ENCODE results near the gene C1QTNF9. TPM values are rescaled to one million over a fixed set of nuclear protein-coding genes. Genes with fewer than 3 reads are reported as not detected.
"Not testable (repeated sequence)": the region's sequence is repeated elsewhere in the genome, so short reads cannot be mapped to it uniquely, and the experiment has no call there.

C1QTNF9 gene
- total RNA-seq, 1 donor from 2014 or later = not detected

- DNase-seq (ENCODE audit: low read depth, low spot score) = no peak
Measured at GRCh38 chr13:24360106-24360505, 50.7 kb downstream of the C1QTNF9 start.

DNA sequence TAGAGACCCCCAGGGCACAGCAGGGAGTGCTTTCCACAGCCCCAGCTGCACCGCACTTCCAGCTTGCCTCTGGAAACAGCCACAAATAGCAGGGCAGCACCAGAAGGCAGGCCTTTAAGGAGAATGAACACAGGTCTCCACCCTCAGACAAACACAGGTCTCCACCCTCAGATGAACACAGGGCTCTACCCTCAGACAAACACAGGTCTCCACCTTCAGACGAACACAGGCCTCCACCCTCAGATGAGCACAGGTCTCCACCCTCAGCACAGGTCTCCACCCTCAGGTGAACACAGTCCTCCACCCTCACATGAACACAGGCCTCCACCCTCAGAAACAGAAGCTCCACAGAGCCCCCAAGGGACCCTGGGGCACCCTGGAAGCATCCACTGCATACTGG is 51.7 kb downstream of the C1QTNF9 start:
- no peak for DNase-seq (ENCODE audit: low read depth, low spot score)

- no peak for DNase-seq (ENCODE audit: low read depth, low spot score)
Measured at GRCh38 chr13:24361852-24362366, 52.5 kb downstream of the C1QTNF9 start.

DNA sequence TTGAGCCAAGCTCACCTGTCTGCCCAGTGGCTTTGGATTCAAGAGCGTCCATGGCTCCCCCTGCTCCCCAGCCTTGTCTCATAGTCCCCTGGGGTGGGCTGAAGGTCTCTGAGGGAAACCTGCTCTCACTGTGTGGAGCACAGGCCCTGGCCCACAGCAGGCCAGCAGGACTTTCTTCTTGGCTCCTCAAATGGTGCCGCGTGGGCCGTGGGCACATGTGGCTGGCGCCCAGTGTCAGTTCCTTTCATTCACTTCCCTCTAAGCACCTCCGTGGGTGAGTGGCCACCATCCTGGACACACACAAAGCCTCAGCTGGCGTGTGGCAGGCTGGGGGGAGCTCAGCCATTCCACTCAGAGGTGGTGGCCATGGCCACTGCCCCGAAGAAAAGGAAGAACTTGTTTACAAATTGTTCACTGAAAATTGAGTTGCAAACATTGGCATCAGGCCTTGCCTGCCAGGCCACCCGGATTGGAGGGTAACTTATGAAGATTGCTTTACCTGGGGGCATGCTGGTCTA is 53.1 kb downstream of the C1QTNF9 start:
- DNase-seq (ENCODE audit: low read depth, low spot score) = no peak

DNA sequence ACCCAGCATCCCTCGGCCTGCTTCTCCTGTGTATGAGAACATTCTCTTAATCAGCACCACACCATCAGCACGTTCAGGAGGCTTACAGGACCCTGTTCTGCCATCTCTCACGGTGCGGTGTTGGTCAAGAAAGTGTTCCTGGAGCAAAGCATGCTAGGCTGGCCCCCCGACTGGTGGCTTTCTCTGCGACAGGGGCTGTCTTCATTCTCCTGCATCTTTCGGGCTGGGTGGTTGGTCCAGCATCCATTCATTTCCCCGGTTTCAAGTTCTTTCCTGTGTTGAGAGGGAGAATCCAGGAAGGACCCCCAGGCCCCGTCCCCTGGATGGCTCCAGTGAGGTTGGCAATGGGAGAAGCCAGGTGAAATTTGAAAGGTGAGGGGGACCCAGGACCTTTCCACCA is 55.8 kb downstream of the C1QTNF9 start:
- DNase-seq (ENCODE audit: low read depth, low spot score) = no peak

- DNase-seq (ENCODE audit: low read depth, low spot score) = not testable (repeated sequence)
Measured at GRCh38 chr13:24366315-24366714, 56.9 kb downstream of the C1QTNF9 start.

- DNase-seq (ENCODE audit: low read depth, low spot score) = not testable (repeated sequence)
Measured at GRCh38 chr13:24371273-24371672, 61.9 kb downstream of the C1QTNF9 start.

Other genes starting within 250 kb of the C1QTNF9 start
- 5.7 and 8.0 TPM in 2 replicates for gene SPATA13, start 148.9 kb upstream of the C1QTNF9 start, total RNA-seq
- 46.9 and 63.0 TPM in 2 replicates for gene PARP4, start 203.2 kb downstream of the C1QTNF9 start, total RNA-seq